GM23338 (cell line): ENCODE results near the gene SRRM2. TPM values are rescaled to one million over a fixed set of nuclear protein-coding genes. Genes with fewer than 3 reads are reported as not detected.

Experiments used
- ATAC-seq: fragments of 200-7000 bp; cut with Tn5 transposase; 3 replicates; pipeline ENCODE4 v1.9.1; 2020
- DNase-seq: peaks from one replicate; pipeline ENCODE4 v3.0.0-alpha.2; 2015; ENCODE audit warnings: low spot score
- H2AFZ ChIP-seq: fragments of 200-600 bp; sonication (generic); 2 replicates; pipeline ENCODE4 v1.8.0; 2016; ENCODE audit warnings: antibody characterized with exemption, mild to moderate bottlenecking, moderate library complexity
- H3F3A ChIP-seq: fragments of 200-600 bp; sonication (generic); replicated peaks from 2 replicates; pipeline ENCODE4 v1.8.0; 2017; ENCODE audit warnings: antibody characterized with exemption, mixed run types, low read depth
- H3K27ac ChIP-seq: fragments of 200-600 bp; sonication (generic); 2 replicates; pipeline ENCODE4 v1.6.1; 2016; ENCODE audit warnings: low read depth
- H3K27me3 ChIP-seq: fragments of 200-600 bp; sonication (generic); 2 replicates; pipeline ENCODE4 v1.8.0; 2016; ENCODE audit warnings: mild to moderate bottlenecking, mixed run types, moderate library complexity; ENCODE audit not compliant: insufficient read depth
- H3K36me3 ChIP-seq: fragments of 200-600 bp; sonication (generic); 2 replicates; pipeline ENCODE4 v1.8.0; 2016; ENCODE audit warnings: mild to moderate bottlenecking; ENCODE audit not compliant: insufficient read depth
- H3K4me1 ChIP-seq: fragments of 200-600 bp; sonication (generic); 2 replicates; pipeline ENCODE4 v1.8.0; 2016; ENCODE audit warnings: mild to moderate bottlenecking, moderate library complexity; ENCODE audit not compliant: insufficient read depth
- H3K4me2 ChIP-seq: fragments of 200-600 bp; sonication (generic); 2 replicates; pipeline ENCODE4 v1.7.1; 2017; ENCODE audit warnings: mixed run types
- H3K4me3 ChIP-seq: fragments of 200-600 bp; sonication (generic); 2 replicates; pipeline ENCODE4 v1.6.1; 2016; ENCODE audit warnings: mixed run types
- H3K79me2 ChIP-seq: fragments of 200-600 bp; sonication (generic); replicated peaks from 2 replicates; pipeline ENCODE4 v1.8.0; 2017; ENCODE audit warnings: mild to moderate bottlenecking; ENCODE audit not compliant: insufficient read depth
- H3K9me2 ChIP-seq: fragments of 200-600 bp; sonication (generic); 2 replicates; pipeline ENCODE4 v1.8.0; 2017; ENCODE audit not compliant: insufficient read depth
- H4K20me1 ChIP-seq: fragments of 200-600 bp; sonication (generic); replicated peaks from 2 replicates; pipeline ENCODE4 v1.8.0; 2017; ENCODE audit warnings: mild to moderate bottlenecking; ENCODE audit not compliant: insufficient read depth
- H3K27ac Mint-ChIP-seq: 2 replicates; pipeline ENCODE4 v1.8.0; 2020; ENCODE audit warnings: inconsistent platforms, mild to moderate bottlenecking, moderate library complexity, mixed read lengths
- H3K27me3 Mint-ChIP-seq: 3 replicates; pipeline ENCODE4 v1.8.0; 2022; ENCODE audit warnings: low read depth, mild to moderate bottlenecking, moderate library complexity, mixed read lengths, inconsistent platforms; ENCODE audit not compliant: insufficient read depth, poor library complexity
- H3K36me3 Mint-ChIP-seq: 3 replicates; pipeline ENCODE4 v1.8.0; 2021; ENCODE audit warnings: low read depth, mild to moderate bottlenecking, inconsistent platforms, moderate library complexity, mixed read lengths
- H3K4me1 Mint-ChIP-seq: 3 replicates; pipeline ENCODE4 v1.8.0; 2020; ENCODE audit warnings: mild to moderate bottlenecking, inconsistent platforms, mixed read lengths
- H3K4me3 Mint-ChIP-seq: 3 replicates; pipeline ENCODE4 v1.8.0; 2021; ENCODE audit warnings: moderate library complexity, mild to moderate bottlenecking, inconsistent platforms, mixed read lengths
- H3K9me3 Mint-ChIP-seq: 3 replicates; pipeline ENCODE4 v1.8.0; 2020; ENCODE audit warnings: moderate library complexity, mild to moderate bottlenecking, inconsistent platforms, mixed read lengths
- CREB1 ChIP-seq: fragments of 250-450 bp; sonication (Bioruptor Pico); IDR thresholded peaks from 2 replicates; pipeline ENCODE4 v1.5.0; 2020; ENCODE audit warnings: low read depth, mild to moderate bottlenecking, moderate library complexity
- CTCF ChIP-seq, 2 experiments: fragments of 200-600 bp in 1 of 2; sonication (generic) in 1 of 2; conservative IDR thresholded peaks; 2 replicates each; pipeline versions ENCODE4 v1.5.1 to v1.6.1; 2016 to 2017; ENCODE audit warnings: antibody characterized with exemption in 2 of 2, low read depth in 2 of 2, mild to moderate bottlenecking in 2 of 2, moderate library complexity in 1 of 2
- ETS1 ChIP-seq: IDR thresholded peaks from 2 replicates; pipeline ENCODE4 v1.6.1; 2016; ENCODE audit warnings: antibody characterized with exemption
- JUNB ChIP-seq: IDR thresholded peaks from one replicate; pipeline ENCODE4 v1.6.1; 2016; ENCODE audit warnings: antibody characterized with exemption; ENCODE audit not compliant: unreplicated experiment
- NANOG ChIP-seq: IDR thresholded peaks from 2 replicates; pipeline ENCODE4 v1.6.1; 2016; ENCODE audit warnings: antibody characterized with exemption, borderline replicate concordance
- REST ChIP-seq: IDR thresholded peaks from one replicate; pipeline ENCODE4 v1.6.1; 2018; ENCODE audit warnings: antibody characterized with exemption; ENCODE audit not compliant: unreplicated experiment
- STAT1 ChIP-seq: IDR thresholded peaks from one replicate; pipeline ENCODE4 v1.6.1; 2016; ENCODE audit warnings: antibody characterized with exemption; ENCODE audit not compliant: unreplicated experiment
- ZNF114 ChIP-seq: fragments of 250-450 bp; sonication (Bioruptor Pico); IDR thresholded peaks from 2 replicates; pipeline ENCODE4 v1.5.0; 2020; ENCODE audit warnings: mild to moderate bottlenecking, moderate library complexity
- ZNF331 ChIP-seq: fragments of 250-450 bp; sonication (Bioruptor Pico); IDR thresholded peaks from 2 replicates; pipeline ENCODE4 v1.5.0; 2020; ENCODE audit warnings: low read depth, mild to moderate bottlenecking, moderate library complexity
- ZNF462 ChIP-seq: fragments of 250-450 bp; sonication (Bioruptor Pico); IDR thresholded peaks from 2 replicates; pipeline ENCODE4 v1.5.0; 2020; ENCODE audit warnings: mild to moderate bottlenecking, moderate library complexity
- polyA plus RNA-seq: library from polyadenylated mRNA; unstranded; fragments of >200 nt; fragmentation: Nextera tagmentation; extraction: Ambion mirVana; gene quantifications from 2 replicates; pipeline ENCODE4 v1.2.1, GENCODE V29; 2016
- total RNA-seq: library from RNA; depleted of rRNA; stranded (reverse); fragments of >200 nt; shearing (Covaris generic); gene quantifications from 2 replicates; pipeline ENCODE4 v1.2.3, GENCODE V29; 2014

Gene SRRM2
- total and polyA plus RNA-seq, 2 experiments from 2014 or later, result 308 to 893 TPM

- no peak overlapping the region for H3K27ac ChIP-seq
- Mint-ChIP-seq H3K4me1 (peaks cover 39% of the 10 kb centered on the region), H3K4me3 (no peak overlapping the region), H3K27ac (no peak overlapping the region), H3K27me3 (peaks cover 36% of the 10 kb centered on the region), H3K9me3 (no peaks in the 10 kb centered on the region; the same call in none of the 3 replicates), H3K36me3 (peaks cover 65% of the 10 kb centered on the region)
- peaks cover 14% of the 10 kb centered on the region for H3K4me1 ChIP-seq
- TF ChIP-seq ZNF331, result no peak
- TF ChIP-seq CREB1 (CRISPR knock-in tag), result no peak
- no peak for TF ChIP-seq REST
- TF ChIP-seq STAT1, result no peak
- no peak for TF ChIP-seq NANOG
- TF ChIP-seq ETS1, result no peak
- TF ChIP-seq ZNF462 (CRISPR knock-in tag), result no peak
- TF ChIP-seq JUNB, result no peak
- no peak for TF ChIP-seq ZNF114 (CRISPR knock-in tag)
- no peak for TF ChIP-seq CTCF (conservative IDR thresholded peaks at IDR 0.05; ENCODE audit: low read depth in 2 of 2)
- H3K27me3 ChIP-seq, result no peaks in the 10 kb centered on the region
- H3K9me2 ChIP-seq, result no peaks in the 10 kb centered on the region
- H3K36me3 ChIP-seq, result peaks cover 4% of the 10 kb centered on the region; the same call in 1 of the 2 replicates
- H3F3A ChIP-seq, result peaks cover 47% of the 10 kb centered on the region
- DNase-seq, result no peak
- H3K79me2 ChIP-seq, result peaks cover 29% of the 10 kb centered on the region
- peaks cover 16% of the 10 kb centered on the region for H4K20me1 ChIP-seq
- no peak overlapping the region for H2AFZ ChIP-seq
- H3K4me3 ChIP-seq, result no peak overlapping the region
- no peak overlapping the region for H3K4me2 ChIP-seq
- no peak for ATAC-seq
Measured at GRCh38 chr16:2774161-2774891, 21.9 kb downstream of the SRRM2 start.
